Natural killer cell treated with Interleukin-12 subunit alpha and Interleukin-12 subunit beta and Interleukin-15 and Interleukin-18, amount 100 ng/mL, for 72 hours (primary cell): ENCODE measurements around the gene PPM1L. TPM values are rescaled to one million over a fixed set of nuclear protein-coding genes. Genes with fewer than 3 reads are reported as not detected.

Experiments
- ATAC-seq, 2 donors: fragments of 150-1000 bp; cut with Tn5 transposase in 1 of 2; sonication (Bioruptor Pico), chemical (Tn5 transposase) in 1 of 2; 2 replicates each; pipeline ENCODE4 v1.10.0; 2021
- DNase-seq: peaks from one replicate; pipeline ENCODE4 v3.0.0; 2022; ENCODE audit warnings: low spot score
- H3K27ac Mint-ChIP-seq, 2 donors: 1 replicate in 1 of 2; 2 replicates in 1 of 2; pipeline ENCODE4 v1.8.0; 2022; ENCODE audit warnings: mixed read lengths in 2 of 2, mild to moderate bottlenecking in 1 of 2, moderate library complexity in 1 of 2
- H3K27me3 Mint-ChIP-seq, 2 donors: 1 replicate in 1 of 2; 2 replicates in 1 of 2; pipeline ENCODE4 v1.8.0; 2022; ENCODE audit warnings: mixed read lengths in 2 of 2
- H3K36me3 Mint-ChIP-seq: one replicate; pipeline ENCODE4 v1.8.0; 2022; ENCODE audit warnings: mixed read lengths
- H3K4me1 Mint-ChIP-seq, 2 donors: 1 replicate in 1 of 2; 2 replicates in 1 of 2; pipeline ENCODE4 v1.8.0; 2022; ENCODE audit warnings: low read depth in 2 of 2, mixed read lengths in 2 of 2, mild to moderate bottlenecking in 1 of 2
- H3K4me3 Mint-ChIP-seq: one replicate; pipeline ENCODE4 v1.8.0; 2022; ENCODE audit warnings: mixed read lengths
- H3K9me3 Mint-ChIP-seq: 2 replicates; pipeline ENCODE4 v1.8.0; 2022; ENCODE audit warnings: mixed read lengths
- total RNA-seq, 2 donors: library from RNA; stranded (reverse); gene quantifications; one replicate each; pipeline ENCODE4 v1.2.3, GENCODE V29; 2022

PPM1L gene
- total RNA-seq, 2 donors from 2014 or later: 14.9 to 15.2 TPM

DNA sequence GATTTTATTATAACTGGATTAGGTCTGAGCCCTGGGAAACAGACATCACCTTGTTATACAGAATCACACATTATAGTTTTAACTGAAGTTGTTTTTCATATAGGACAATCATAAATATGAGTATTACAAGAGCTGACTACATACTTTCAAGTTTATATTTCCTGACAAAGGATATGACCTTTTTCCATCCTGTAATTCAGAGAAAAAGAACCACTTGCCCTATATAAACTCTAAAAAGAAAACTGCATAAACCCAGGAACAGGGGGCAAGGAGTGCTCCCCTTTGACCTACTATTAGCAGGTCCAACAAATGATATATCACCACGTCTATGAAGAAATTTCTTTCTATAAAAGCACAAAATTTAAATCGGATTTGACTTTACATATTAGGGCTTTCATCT, 328.2 kb downstream of the PPM1L start:
- H3K4me3 Mint-ChIP-seq: no peak overlapping the region
- no peak overlapping the region for H3K27ac Mint-ChIP-seq
- no peaks in the 10 kb centered on the region for H3K36me3 Mint-ChIP-seq

DNA sequence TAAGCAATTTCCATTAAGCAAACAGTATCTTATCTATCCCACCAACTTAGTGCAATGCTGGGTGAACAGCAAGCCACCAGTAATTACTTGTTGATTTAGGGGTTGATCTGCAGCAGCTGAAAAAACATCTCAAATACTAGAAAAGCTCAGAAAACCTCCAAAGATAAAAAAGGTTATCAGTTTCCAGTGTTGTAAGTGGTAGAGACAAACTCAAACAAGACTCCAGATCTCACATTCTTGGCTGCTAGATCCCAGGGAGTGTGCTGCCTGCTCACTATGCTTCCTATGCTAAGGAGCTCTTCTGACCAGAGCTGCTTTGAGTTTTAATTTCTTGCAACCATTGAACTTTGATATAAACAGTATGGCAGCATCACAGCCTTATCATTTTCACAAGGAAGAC, 337.9 kb downstream of the PPM1L start:
- ATAC-seq (no peak), DNase-seq (no peak)
- no peaks in the 10 kb centered on the region for H3K9me3 Mint-ChIP-seq
- no peaks in the 10 kb centered on the region for H3K27me3 Mint-ChIP-seq
- H3K4me1 Mint-ChIP-seq: no peaks in the 10 kb centered on the region
- H3K4me3 Mint-ChIP-seq: no peak overlapping the region
- no peak overlapping the region for H3K27ac Mint-ChIP-seq
- H3K36me3 Mint-ChIP-seq: no peaks in the 10 kb centered on the region

More for the DNA sequence above, 328.2 kb downstream of the PPM1L start:
- DNase-seq (no peak), ATAC-seq (no peak)
- no peaks in the 10 kb centered on the region for H3K27me3 Mint-ChIP-seq
- no peaks in the 10 kb centered on the region for H3K9me3 Mint-ChIP-seq
- peaks cover 12 to 13% of the 10 kb centered on the region in 2 donors for H3K4me1 Mint-ChIP-seq

DNA sequence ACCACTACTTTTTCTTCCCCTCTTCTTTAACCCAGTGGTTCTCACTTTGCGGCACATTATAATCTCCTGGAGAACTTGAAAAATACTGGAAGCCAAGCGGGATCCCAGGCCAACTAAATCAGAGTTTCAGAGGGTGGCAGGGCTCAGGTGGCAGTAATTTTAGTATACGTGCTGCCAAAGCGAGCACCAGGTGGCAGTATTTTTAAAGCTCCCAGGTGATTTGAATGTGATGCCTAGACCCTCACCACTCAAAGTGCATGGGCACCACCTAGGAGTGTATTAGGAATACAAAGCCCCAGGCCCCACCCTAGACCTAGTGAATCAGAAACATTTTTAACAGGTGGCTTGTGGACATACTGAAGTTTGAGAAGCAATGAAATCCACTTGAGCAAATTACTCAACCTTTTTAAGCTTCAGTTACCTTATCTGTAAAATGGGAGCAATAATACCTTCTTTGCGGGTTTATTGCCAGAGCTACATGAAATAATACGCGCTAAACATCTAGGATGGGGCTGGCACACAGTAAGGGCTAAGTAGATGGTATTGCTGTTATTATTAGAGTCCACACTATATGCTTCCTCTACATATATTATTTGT, 340.8 kb downstream of the PPM1L start:
- no peaks in the 10 kb centered on the region for H3K27me3 Mint-ChIP-seq
- no peak overlapping the region for H3K4me3 Mint-ChIP-seq
- DNase-seq (no peak), ATAC-seq (no peak)
- H3K36me3 Mint-ChIP-seq: no peaks in the 10 kb centered on the region
- H3K27ac Mint-ChIP-seq: no peak overlapping the region
- H3K9me3 Mint-ChIP-seq: no peaks in the 10 kb centered on the region
- H3K4me1 Mint-ChIP-seq: no peaks in the 10 kb centered on the region

DNA sequence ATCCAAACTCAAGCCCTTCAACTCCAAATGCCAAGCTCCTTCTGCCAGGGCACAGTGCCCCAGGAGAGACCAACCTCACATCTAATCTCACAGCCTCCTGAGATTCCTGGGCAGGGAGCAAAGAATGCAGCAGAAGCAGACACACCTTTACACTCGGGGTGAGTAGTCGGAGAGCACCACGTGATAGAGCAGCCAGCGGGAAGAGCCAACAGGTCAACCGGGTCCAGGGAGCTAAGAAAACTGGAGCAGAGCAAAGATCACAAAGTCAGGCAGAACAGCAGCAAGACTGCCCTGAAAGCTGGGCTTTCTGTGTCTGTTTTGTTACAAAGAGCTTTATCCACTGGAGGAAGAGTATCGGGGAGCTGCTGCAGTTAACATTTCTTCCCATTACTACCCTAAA, 345.0 kb downstream of the PPM1L start:
- Mint-ChIP-seq H3K27me3 (no peaks in the 10 kb centered on the region), H3K4me1 (peaks cover 15% of the 10 kb centered on the region in 2 donors), H3K27ac (no peak overlapping the region), H3K36me3 (no peaks in the 10 kb centered on the region), H3K9me3 (no peaks in the 10 kb centered on the region), H3K4me3 (no peak overlapping the region)
- no peak for DNase-seq
- no peak for ATAC-seq

DNA sequence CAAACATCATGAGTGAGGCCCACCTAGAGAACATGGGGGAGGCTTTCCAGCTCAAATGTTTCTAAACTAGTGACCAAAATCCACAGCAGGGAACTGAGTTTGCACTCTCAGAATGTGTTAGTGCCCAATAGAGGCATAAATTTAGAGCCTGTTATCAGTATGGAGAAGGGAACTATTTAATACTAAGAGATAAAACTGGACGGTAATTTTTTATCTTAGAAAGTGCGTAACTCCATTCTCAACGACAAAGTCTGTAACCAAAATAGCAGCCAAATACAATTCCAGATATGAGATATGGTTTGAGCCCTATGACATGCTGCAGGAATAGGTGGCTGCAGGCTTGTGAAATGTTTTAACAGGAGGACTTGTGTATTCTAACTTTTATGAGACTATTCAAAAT, 345.6 kb downstream of the PPM1L start:
- DNase-seq: no peak
- H3K4me3 Mint-ChIP-seq: no peak overlapping the region
- H3K4me1 Mint-ChIP-seq: peaks cover 15 to 16% of the 10 kb centered on the region in 2 donors
- no peak overlapping the region for H3K27ac Mint-ChIP-seq
- no peaks in the 10 kb centered on the region for H3K36me3 Mint-ChIP-seq
- H3K9me3 Mint-ChIP-seq: no peaks in the 10 kb centered on the region
- H3K27me3 Mint-ChIP-seq: no peaks in the 10 kb centered on the region
- no peak for ATAC-seq

DNA sequence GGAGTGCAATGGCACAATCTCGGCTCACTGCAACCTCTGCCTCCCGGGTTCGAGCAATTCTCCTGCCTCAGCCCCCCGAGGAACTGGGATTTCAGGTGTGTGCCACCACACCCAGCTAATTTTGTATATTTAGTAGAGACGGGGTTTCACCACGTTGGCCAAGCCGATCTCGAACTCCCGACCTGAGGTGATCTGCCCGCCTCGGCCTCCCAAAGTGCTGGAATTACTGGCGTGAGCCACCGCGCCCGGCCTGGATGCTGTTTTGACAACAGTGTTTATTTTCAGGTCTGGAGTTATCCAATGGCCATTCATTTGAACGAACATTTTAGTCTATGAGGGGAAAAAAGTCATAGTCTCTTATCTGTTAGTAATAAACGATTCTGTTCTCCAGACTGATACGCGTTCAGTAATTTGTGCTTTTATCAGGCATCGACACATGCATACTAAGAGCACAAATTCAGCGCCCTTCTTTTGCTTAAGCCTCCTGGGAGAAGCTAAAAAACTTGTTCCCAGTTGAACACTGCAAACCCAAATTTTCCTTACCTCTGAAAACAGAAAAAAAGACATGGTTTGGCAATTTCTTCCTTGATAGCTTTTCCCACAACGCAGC, 347.9 kb downstream of the PPM1L start:
- no peak overlapping the region for H3K27ac Mint-ChIP-seq
- no peak for DNase-seq
- H3K4me1 Mint-ChIP-seq: peaks cover 22 to 26% of the 10 kb centered on the region in 2 donors

DNA sequence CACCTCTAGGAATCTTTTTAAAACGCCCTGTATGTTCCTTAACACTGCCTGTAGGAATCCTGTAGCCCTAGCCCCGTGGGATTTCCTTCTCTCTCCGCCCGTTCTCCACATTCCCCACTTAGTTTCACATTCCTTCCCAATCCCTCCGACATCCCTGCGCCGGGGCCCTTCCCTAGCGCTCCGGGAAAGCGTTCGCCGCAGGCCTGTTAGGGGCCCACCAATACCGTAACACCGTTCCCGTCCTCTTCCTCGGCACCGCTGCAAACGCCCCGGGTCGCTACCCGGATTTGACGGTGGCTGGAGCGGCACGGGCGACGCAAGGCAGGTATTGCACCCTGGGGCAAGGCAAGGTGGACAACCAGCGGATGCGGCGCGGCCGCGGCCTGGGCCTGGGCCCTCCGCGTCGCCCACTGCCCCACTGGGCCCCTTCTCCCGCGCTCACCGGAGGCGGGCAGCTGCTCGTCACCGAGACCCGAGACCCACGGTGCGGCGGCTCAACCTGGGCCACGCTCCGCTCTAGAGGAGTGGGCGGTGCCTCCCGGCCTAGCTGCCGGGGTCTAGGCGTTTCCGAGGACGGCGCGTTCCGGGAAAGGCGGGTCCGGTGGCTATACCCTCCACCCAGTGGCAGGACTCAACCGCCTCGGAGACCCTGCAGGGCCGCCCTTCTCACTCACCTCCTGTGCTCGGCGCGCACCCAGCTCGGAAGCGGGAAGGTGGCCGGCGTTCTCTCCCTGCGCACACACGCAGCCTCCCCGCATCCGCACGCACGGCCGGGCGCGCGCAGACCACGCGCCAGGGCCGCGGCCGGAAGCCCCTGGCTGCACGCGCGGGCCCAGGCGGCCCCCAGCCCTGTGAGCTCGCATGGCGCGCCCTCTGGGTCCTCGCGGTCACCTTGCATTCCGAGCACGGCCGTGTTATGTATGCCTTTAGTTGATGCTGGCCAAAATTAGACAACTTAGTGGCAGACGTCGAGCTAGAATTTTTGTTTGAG, 348.8 kb downstream of the PPM1L start, which contains the start of gene B3GALNT1:
TSS of gene B3GALNT1 (minus strand) at position 789 of the 991 bp plus-strand sequence. CDS start 18,595 bp downstream, outside the sequence.
- Mint-ChIP-seq H3K27me3 (peaks cover 5 to 10% of the 10 kb centered on the region in 2 donors), H3K27ac (no peak within 1 kb of the TSS), H3K36me3 (no peaks in the 10 kb centered on the region), H3K9me3 (no peaks in the 10 kb centered on the region), H3K4me1 (peaks cover 22 to 26% of the 10 kb centered on the region in 2 donors), H3K4me3 (peak within 1 kb of the TSS; percentile 97)
- DNase-seq (peak; percentile 69), ATAC-seq (peak; percentile 86)

More for the DNA sequence above, 347.9 kb downstream of the PPM1L start:
- Mint-ChIP-seq H3K27me3 (peaks cover 5 to 9% of the 10 kb centered on the region in 2 donors), H3K4me3 (peak overlapping the region; percentile 97), H3K36me3 (no peaks in the 10 kb centered on the region), H3K9me3 (no peaks in the 10 kb centered on the region)
- ATAC-seq: no peak

DNA sequence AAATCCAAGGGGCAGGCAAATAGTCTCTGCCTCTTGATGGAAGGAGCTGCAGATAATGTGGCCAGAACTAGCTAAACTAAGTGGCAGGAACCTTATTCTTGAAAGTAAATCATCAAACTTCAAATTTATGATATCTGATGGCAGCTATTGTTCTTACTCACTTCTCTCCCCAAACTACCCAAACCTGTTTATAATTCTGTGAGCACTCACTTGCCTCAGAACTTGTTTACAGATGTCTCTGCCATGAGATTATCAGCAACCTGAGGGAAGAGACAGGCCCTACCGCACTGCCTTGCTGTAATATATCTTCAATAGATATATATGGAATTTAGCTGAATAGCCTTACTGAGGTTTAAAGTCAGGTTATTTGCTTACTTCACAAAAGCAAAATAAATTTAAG, 351.3 kb downstream of the PPM1L start:
- no peak for ATAC-seq
- no peak for DNase-seq
- Mint-ChIP-seq H3K9me3 (no peaks in the 10 kb centered on the region), H3K27me3 (peaks cover 12 to 22% of the 10 kb centered on the region in 2 donors), H3K27ac (no peak overlapping the region), H3K4me1 (peaks cover 22 to 26% of the 10 kb centered on the region in 2 donors), H3K36me3 (no peaks in the 10 kb centered on the region), H3K4me3 (no peak overlapping the region)

DNA sequence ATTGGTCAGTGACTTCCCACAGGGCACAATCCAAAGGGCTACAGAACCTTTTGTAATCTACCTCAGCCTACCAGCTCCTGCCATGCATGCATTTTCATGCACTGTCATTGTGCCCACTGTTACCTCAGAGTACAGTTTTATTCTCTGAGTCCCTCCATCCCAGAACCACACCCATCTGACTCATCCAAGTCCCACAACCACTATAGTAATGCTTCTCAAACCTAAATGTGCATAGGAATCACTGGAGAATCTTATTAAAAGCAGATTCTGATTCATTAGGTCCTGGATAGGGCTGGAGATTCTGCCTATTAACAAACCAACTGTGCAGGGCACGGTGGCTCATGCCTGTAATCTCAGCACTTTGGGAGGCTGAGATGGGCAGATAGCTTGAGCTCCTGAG, 352.8 kb downstream of the PPM1L start:
- Mint-ChIP-seq H3K27me3 (peaks cover 12 to 22% of the 10 kb centered on the region in 2 donors), H3K4me1 (peaks cover 20 to 26% of the 10 kb centered on the region in 2 donors), H3K9me3 (no peaks in the 10 kb centered on the region), H3K4me3 (no peak overlapping the region), H3K27ac (no peak overlapping the region), H3K36me3 (no peaks in the 10 kb centered on the region)
- ATAC-seq (no peak), DNase-seq (no peak)

DNA sequence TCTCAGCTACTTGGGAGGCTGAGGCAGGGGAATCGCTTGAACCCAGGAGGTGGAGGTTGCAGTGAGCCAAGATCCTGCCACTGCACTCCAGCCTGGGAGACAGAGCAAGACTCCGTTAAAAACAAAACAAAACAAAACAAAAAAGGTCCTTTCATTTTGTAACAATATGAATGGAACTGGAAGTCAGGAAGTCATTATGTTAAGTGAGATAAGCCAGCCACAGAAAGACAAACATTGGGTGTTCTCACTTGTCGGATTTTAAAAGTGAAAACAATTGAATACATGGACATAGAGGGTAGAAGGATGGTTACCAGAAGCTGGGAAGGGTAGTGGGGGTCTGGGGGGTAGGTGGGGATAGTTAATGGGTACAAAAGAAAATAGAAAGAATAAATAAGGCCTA, 361.6 kb downstream of the PPM1L start:
- Mint-ChIP-seq H3K4me3 (no peak overlapping the region), H3K27ac (no peak overlapping the region), H3K36me3 (peaks cover 9% of the 10 kb centered on the region), H3K27me3 (peaks cover 6% of the 10 kb centered on the region in 2 donors), H3K9me3 (peaks cover 3% of the 10 kb centered on the region), H3K4me1 (no peaks in the 10 kb centered on the region)
- ATAC-seq (no peak), DNase-seq (no peak)

DNA sequence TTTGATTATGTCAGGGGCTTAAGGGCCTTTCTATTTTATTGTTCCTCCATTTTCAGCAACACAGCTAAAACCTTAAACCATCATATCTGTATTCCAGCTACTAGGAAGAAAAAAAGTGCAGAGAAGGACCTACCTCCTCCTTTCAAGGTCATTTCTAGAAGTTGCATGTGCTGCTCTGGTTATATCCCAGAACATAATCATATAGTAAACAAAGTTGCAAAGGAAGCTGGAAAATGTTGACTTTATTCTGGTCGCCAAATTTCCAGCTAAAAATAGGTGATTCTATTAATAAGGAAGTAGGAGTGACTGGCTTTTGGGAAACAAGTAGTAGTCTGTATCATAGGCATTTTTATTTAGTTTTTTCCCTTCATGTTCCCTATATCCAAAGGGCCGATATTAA, 370.5 kb downstream of the PPM1L start:
- Mint-ChIP-seq H3K36me3 (peaks cover 14% of the 10 kb centered on the region), H3K27ac (no peak overlapping the region), H3K9me3 (peaks cover 3% of the 10 kb centered on the region), H3K4me1 (no peaks in the 10 kb centered on the region), H3K4me3 (no peak overlapping the region), H3K27me3 (peaks cover 7 to 15% of the 10 kb centered on the region in 2 donors)
- no peak for ATAC-seq
- DNase-seq: no peak
